Measurements from ENCODE around the gene OR52B6.

DNA sequence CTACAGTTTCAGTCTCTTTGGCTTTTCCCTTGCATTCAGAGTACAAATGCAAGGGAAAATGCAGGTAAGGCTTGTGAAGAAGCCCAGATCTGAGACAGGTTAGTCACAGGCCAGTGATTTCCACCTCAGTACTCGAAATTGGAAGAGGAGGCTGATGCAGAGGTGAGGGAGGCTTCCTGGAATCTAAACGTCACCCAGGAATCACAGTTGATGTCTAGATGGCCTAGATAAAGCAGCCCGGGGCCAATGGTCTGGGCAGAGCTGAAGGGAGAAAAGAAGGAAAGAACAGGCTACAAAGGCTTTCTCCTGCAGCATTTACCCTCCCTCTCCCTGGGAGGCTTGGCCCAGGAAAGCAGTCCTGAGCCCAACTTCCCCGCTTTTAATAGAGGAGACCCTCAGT is 24.2 kb downstream of the OR52B6 start:
- no peak for TF ChIP-seq EZH2 (IDR thresholded peaks at IDR 0.05; ENCODE audit: borderline replicate concordance, low read depth, low read length, severe bottlenecking)
- TF ChIP-seq CTCF (IDR thresholded peaks at IDR 0.05; ENCODE audit: borderline replicate concordance, extremely low read depth, low read length, poor library complexity, severe bottlenecking) = no peak

Measured in DND-41 (cell line).